ENCODE results near the gene HMGXB4. TPM values are rescaled to one million over a fixed set of nuclear protein-coding genes. Genes with fewer than 3 reads are reported as not detected.

HMGXB4 gene
- total and polyA plus RNA-seq, 2 of the 4 experiments (the other 2 are of a cell fraction): 11.8 to 18.5 TPM

GRCh38 chr22:35324762-35325161 is 67.5 kb downstream of the HMGXB4 start:
- Histone ChIP-seq H3K56ac (ENCODE audit: extremely low read depth, insufficient read depth, low read length) (no peak overlapping the region), H4K20me1 (ENCODE audit: insufficient read depth, low read length) (peaks cover 6% of the 10 kb centered on the region; the same call in 1 of the 2 replicates), H3K9me1 (ENCODE audit: insufficient read depth, low read length) (peaks cover 5% of the 10 kb centered on the region; the same call in 1 of the 2 replicates), H2AFZ (replicated peaks; ENCODE audit: low read length, poor library complexity) (no peak overlapping the region), H2AK9ac (replicated peaks; ENCODE audit: low read depth, low read length, poor library complexity) (no peak overlapping the region), H3K23ac (ENCODE audit: low read depth, low read length) (no peak overlapping the region), H4K5ac (ENCODE audit: low read depth, low read length) (no peak overlapping the region), H3K4me3 (ENCODE audit: insufficient read depth, low read depth, low read length) (no peak overlapping the region), H3K14ac (replicated peaks; ENCODE audit: low read depth, low read length) (no peak overlapping the region), H3K18ac (ENCODE audit: low read depth, low read length) (no peak overlapping the region), H3K4me2 (ENCODE audit: low read depth, low read length) (no peak overlapping the region), H3K36me3 (ENCODE audit: control insufficient read depth, insufficient read depth, low read length) (peaks cover 63% of the 10 kb centered on the region), H2AK5ac (ENCODE audit: low read depth, low read length) (no peak overlapping the region), H3K27me3 (ENCODE audit: control insufficient read depth, insufficient read depth, low read length) (no peaks in the 10 kb centered on the region), H2BK15ac (ENCODE audit: low read depth, low read length) (no peak overlapping the region), H3K27ac (ENCODE audit: insufficient read depth, low read length) (no peak overlapping the region), H3K9me3 (ENCODE audit: control insufficient read depth, insufficient read depth, low read length) (no peaks in the 10 kb centered on the region), H3K4me1 (ENCODE audit: control insufficient read depth, insufficient read depth, low read length) (no peaks in the 10 kb centered on the region), H3K9ac (ENCODE audit: low read depth, low read length) (no peak overlapping the region), H3K4ac (ENCODE audit: low read depth, low read length) (no peak overlapping the region), H2BK5ac (ENCODE audit: low read depth, low read length, poor library complexity, severe bottlenecking) (no peak overlapping the region), H2BK120ac (ENCODE audit: low read depth, low read length) (no peak overlapping the region), H2BK20ac (ENCODE audit: low read depth, low read length) (no peak overlapping the region), H3K79me1 (ENCODE audit: low read depth in 1 of 2, low read length in 2 of 2) (peaks cover 0 to 7% of the 10 kb centered on the region in 2 experiments; a peak in 1 of 4 replicates), H4K91ac (ENCODE audit: insufficient read depth, low read depth, low read length) (no peak overlapping the region), H4K8ac (ENCODE audit: low read depth in 2 of 2, low read length in 2 of 2) (no peak overlapping the region)
- TF ChIP-seq CHD1 (IDR thresholded peaks at IDR 0.05; ENCODE audit: low read depth, low read length) (no peak), POLR2A (IDR thresholded peaks at IDR 0.05; ENCODE audit: low read depth, low read length) (no peak), RCOR1 (IDR thresholded peaks at IDR 0.05; ENCODE audit: insufficient replicate concordance, low read length) (no peak), NFE2L2 (IDR thresholded peaks at IDR 0.05; ENCODE audit: low read depth, low read length) (no peak), RAD21 (IDR thresholded peaks at IDR 0.05; ENCODE audit: low read length) (no peak), MAFK (IDR thresholded peaks at IDR 0.05; ENCODE audit: low read depth, low read length) (no peak), SMC3 (IDR thresholded peaks at IDR 0.05; ENCODE audit: low read depth, low read length) (no peak), CTCF (conservative IDR thresholded peaks at IDR 0.05; ENCODE audit: low read depth, low read length) (no peak), CEBPB (IDR thresholded peaks at IDR 0.05; ENCODE audit: low read depth, low read length) (no peak), USF2 (IDR thresholded peaks at IDR 0.05; ENCODE audit: low read depth, low read length) (no peak), BHLHE40 (IDR thresholded peaks at IDR 0.05; ENCODE audit: low read depth, low read length) (no peak), MXI1 (IDR thresholded peaks at IDR 0.05; ENCODE audit: borderline replicate concordance, low read depth, low read length) (no peak), RFX5 (IDR thresholded peaks at IDR 0.05; ENCODE audit: low read depth, low read length) (no peak)
- whole genome bisulfite sequencing, 2 experiments (ENCODE audit: extremely low coverage in 2 of 2, insufficient read length in 1 of 2): no CpG with 5 or more reads among the region's 4 CpGs
- BruUV-seq (replicated peaks): no TSS peak
- DNase-seq: no peak
- dilution Hi-C loops (cut with HindIII; ENCODE audit: low sequenced_read_pairs, unreplicated experiment) (no loop called here), intact Hi-C loops (cut with micrococcal nuclease) (no loop called here), in situ Hi-C loops (cut with MboI; ENCODE audit: low sequenced_read_pairs) (loop anchor here (25.0 kb wide), 1 partner anchor 1188 kb away; the partner anchor contains the start of gene FOXRED2)
- CTCF ChIA-PET: no interaction called here
- ATAC-seq (ENCODE audit: low read depth): no peak
- POLR2A ChIA-PET (ENCODE audit: unreplicated experiment): no interaction called here

All from IMR-90 (cell line).